Liver (tissue), 9 donors: ENCODE measurements around the gene ASCL2. TPM values are rescaled to one million over a fixed set of nuclear protein-coding genes. Genes with fewer than 3 reads are reported as not detected.

ENCODE experiments used
- DNase-seq: peaks from one replicate; pipeline ENCODE4 v3.0.0-alpha.2; 2017; ENCODE audit warnings: low spot score
- H3K27ac ChIP-seq, 2 donors: one replicate each; pipeline ENCODE4 v1.7.0; 2013; ENCODE audit warnings: inconsistent platforms in 2 of 2, low read length in 2 of 2, control low read depth in 1 of 2, low read depth in 1 of 2, mild to moderate bottlenecking in 1 of 2
- H3K27me3 ChIP-seq, 4 donors: one replicate each; pipeline versions ENCODE4 v1.6.1 to v1.7.0; 2013; ENCODE audit warnings: low read length in 3 of 4, inconsistent platforms in 1 of 4, mild to moderate bottlenecking in 1 of 4, moderate library complexity in 1 of 4; ENCODE audit not compliant: control insufficient read depth in 4 of 4, insufficient read depth in 4 of 4
- H3K36me3 ChIP-seq, 4 donors: one replicate each; pipeline versions ENCODE4 v1.6.1 to v1.7.0; 2013; ENCODE audit warnings: low read length in 3 of 4, mild to moderate bottlenecking in 3 of 4, low read depth in 1 of 4, moderate library complexity in 1 of 4; ENCODE audit not compliant: control insufficient read depth in 4 of 4, insufficient read depth in 3 of 4
- H3K4me1 ChIP-seq, 4 donors: one replicate each; pipeline versions ENCODE4 v1.6.1 to v1.7.0; 2013; ENCODE audit warnings: low read length in 3 of 4, mild to moderate bottlenecking in 3 of 4, moderate library complexity in 1 of 4; ENCODE audit not compliant: control insufficient read depth in 4 of 4, insufficient read depth in 4 of 4
- H3K4me3 ChIP-seq, 3 donors: one replicate each; pipeline versions ENCODE4 v1.6.1 to v1.7.0; 2013; ENCODE audit warnings: low read length in 3 of 3, control low read depth in 1 of 3, low read depth in 1 of 3, mild to moderate bottlenecking in 1 of 3
- H3K9ac ChIP-seq, 2 donors: one replicate each; pipeline ENCODE4 v1.7.0; 2013; ENCODE audit warnings: low read length in 2 of 2, mild to moderate bottlenecking in 2 of 2, moderate library complexity in 2 of 2, control low read depth in 1 of 2, low read depth in 1 of 2
- H3K9me3 ChIP-seq, 4 donors: one replicate each; pipeline versions ENCODE4 v1.6.1 to v1.7.0; 2013; ENCODE audit warnings: low read length in 3 of 4; ENCODE audit not compliant: control insufficient read depth in 4 of 4
- CTCF ChIP-seq: fragments of 150-350 bp; IDR thresholded peaks from 2 replicates; pipeline ENCODE4 v1.5.1; 2017; ENCODE audit warnings: improper control_type of control experiment, low read depth, low read length; ENCODE audit not compliant: missing input control
- EGR1 ChIP-seq, 2 donors: IDR thresholded peaks; 2 replicates each; pipeline ENCODE4 v1.6.1; 2016 to 2018; ENCODE audit warnings: antibody characterized with exemption in 2 of 2, low read depth in 2 of 2
- FOXA1 ChIP-seq: IDR thresholded peaks from 2 replicates; pipeline ENCODE4 v1.6.1; 2016; ENCODE audit warnings: antibody characterized with exemption
- FOXA2 ChIP-seq: IDR thresholded peaks from 2 replicates; pipeline ENCODE4 v1.6.1; 2016; ENCODE audit warnings: antibody characterized with exemption
- GABPA ChIP-seq, 2 donors: IDR thresholded peaks in 1 of 2; conservative IDR thresholded peaks in 1 of 2; 2 replicates each; pipeline ENCODE4 v1.6.1; 2016; ENCODE audit warnings: antibody characterized with exemption in 2 of 2, mild to moderate bottlenecking in 1 of 2, moderate library complexity in 1 of 2
- HNF4A ChIP-seq, 2 donors: conservative IDR thresholded peaks; 2 replicates each; pipeline ENCODE4 v1.6.1; 2016; ENCODE audit warnings: antibody characterized with exemption in 2 of 2, mild to moderate bottlenecking in 2 of 2
- HNF4G ChIP-seq: IDR thresholded peaks from 2 replicates; pipeline ENCODE4 v1.6.1; 2016; ENCODE audit warnings: antibody characterized with exemption
- JUND ChIP-seq, 2 donors: IDR thresholded peaks; 2 replicates each; pipeline ENCODE4 v1.6.1; 2016; ENCODE audit warnings: antibody characterized with exemption in 2 of 2
- MAX ChIP-seq: IDR thresholded peaks from 2 replicates; pipeline ENCODE4 v1.6.1; 2016; ENCODE audit warnings: antibody characterized with exemption
- RAD21 ChIP-seq, 2 donors: IDR thresholded peaks; 2 replicates each; pipeline ENCODE4 v1.6.1; 2016; ENCODE audit warnings: antibody characterized with exemption in 2 of 2, mild to moderate bottlenecking in 2 of 2
- REST ChIP-seq: IDR thresholded peaks from 2 replicates; pipeline ENCODE4 v1.6.1; 2016; ENCODE audit warnings: antibody characterized with exemption, mild to moderate bottlenecking
- RXRA ChIP-seq, 2 donors: IDR thresholded peaks; 2 replicates each; pipeline ENCODE4 v1.6.1; 2017 to 2018; ENCODE audit warnings: antibody characterized with exemption in 2 of 2, mild to moderate bottlenecking in 1 of 2
- SP1 ChIP-seq: IDR thresholded peaks from 2 replicates; pipeline ENCODE4 v1.6.1; 2018; ENCODE audit warnings: antibody characterized with exemption, mild to moderate bottlenecking
- TAF1 ChIP-seq: conservative IDR thresholded peaks from 2 replicates; pipeline ENCODE4 v1.6.1; 2016; ENCODE audit warnings: antibody characterized with exemption, mild to moderate bottlenecking
- YY1 ChIP-seq: IDR thresholded peaks from 2 replicates; pipeline ENCODE4 v1.6.1; 2016; ENCODE audit warnings: antibody characterized with exemption, mild to moderate bottlenecking
- ZBTB33 ChIP-seq: IDR thresholded peaks from 2 replicates; pipeline ENCODE4 v1.6.1; 2016; ENCODE audit warnings: antibody characterized with exemption
- WGBS: extraction: QIAGEN DNeasy Blood & Tissue Kit; methylation state at CpG from one replicate; pipeline ENCODE4 v1.1.7; 2013; 5-methylcytosine and 5-hydroxymethylcytosine counted together
- polyA plus RNA-seq, 2 donors: library from polyadenylated mRNA; stranded (reverse) in 1 of 2; unstranded in 1 of 2; fragments of 200-250 nt in 1 of 2; fragments of >200 nt in 1 of 2; fragmentation: Nextera tagmentation in 1 of 2; extraction: Ambion mirVana in 1 of 2; gene quantifications; one replicate each; pipeline versions ENCODE4 v1.2.1 to v1.2.3, GENCODE V29; 2013 to 2015
- total RNA-seq, 2 donors: library from RNA; depleted of rRNA; stranded (reverse); fragments of >200 nt; gene quantifications; one replicate each; pipeline ENCODE4 v1.2.3, GENCODE V29; 2014
- donor health status: healthy.
- donor health status: healthy.
- donor health status: healthy.
- donor health status: healthy.
- donor health status: healthy.

Gene ASCL2
- total and polyA plus RNA-seq, 4 donors, result 0.17 to 0.47 (median 0.32) TPM

GRCh38 chr11:2302896-2303626 lies 32.7 kb upstream of the ASCL2 start (continued):
- no peak for TF ChIP-seq RXRA (IDR thresholded peaks at IDR 0.05)

GRCh38 chr11:2302306-2302895 lies 32.0 kb upstream of the ASCL2 start:
- WGBS, result 84% methylated on average over 16 of the region's 16 CpGs
- Histone ChIP-seq H3K9ac (no peak overlapping the region), H3K27ac (peak overlapping the region; percentile 33 to 42), H3K4me3 (peak overlapping the region in 1 of 3 donors; percentile 3), H3K36me3 (no peaks in the 10 kb centered on the region), H3K4me1 (peaks cover 6 to 36% (median 24%) of the 10 kb centered on the region in 4 donors), H3K27me3 (no peaks in the 10 kb centered on the region), H3K9me3 (no peaks in the 10 kb centered on the region)
- DNase-seq, result no peak
- no peak for TF ChIP-seq FOXA1
- TF ChIP-seq MAX, result no peak
- no peak for TF ChIP-seq FOXA2
- no peak for TF ChIP-seq EGR1 (IDR thresholded peaks at IDR 0.05; ENCODE audit: low read depth in 2 of 2)
- TF ChIP-seq REST, result no peak
- no peak for TF ChIP-seq HNF4G

- peak within 1 kb of the TSS; percentile 42 to 62 for H3K27ac ChIP-seq
- 63% methylated on average over 16 of the region's 16 CpGs for WGBS
- no peak for TF ChIP-seq TAF1
- no peak for TF ChIP-seq HNF4G
- no peak for TF ChIP-seq JUND (IDR thresholded peaks at IDR 0.05)
- no peak for TF ChIP-seq REST
- no peak for TF ChIP-seq RXRA (IDR thresholded peaks at IDR 0.05)
- no peak for TF ChIP-seq RAD21 (IDR thresholded peaks at IDR 0.05)
- TF ChIP-seq EGR1 (IDR thresholded peaks at IDR 0.05; ENCODE audit: low read depth in 2 of 2), result no peak
- no peak for TF ChIP-seq YY1
- no peak for TF ChIP-seq HNF4A (conservative IDR thresholded peaks at IDR 0.05)
- TF ChIP-seq MAX, result no peak
- TF ChIP-seq ZBTB33, result no peak
- no peak for TF ChIP-seq SP1
- TF ChIP-seq FOXA2, result no peak
- TF ChIP-seq GABPA (IDR thresholded peaks at IDR 0.05 in 1 of 2, conservative IDR thresholded peaks at IDR 0.05 in 1 of 2), result no peak
- TF ChIP-seq CTCF, result no peak
These were observed 31.4 kb upstream of the ASCL2 start, which contains the start of the genes C11orf21 and TSPAN32 for GRCh38 chr11:2301631-2302305. TSS of gene C11orf21 (minus strand) at chr11:2301918. CDS start at chr11:2301808, 110 bp downstream. TSS of gene TSPAN32 (plus strand) at chr11:2302013. CDS start at chr11:2302150, 137 bp downstream.

More at GRCh38 chr11:2301631-2302305, 31.4 kb upstream of the ASCL2 start, which contains the start of the genes C11orf21 and TSPAN32:
- peaks cover 6 to 33% (median 23%) of the 10 kb centered on the region in 4 donors for H3K4me1 ChIP-seq
- H3K4me3 ChIP-seq, result peak within 1 kb of the TSS in 1 of 3 donors; percentile 3
- no peaks in the 10 kb centered on the region for H3K9me3 ChIP-seq
- H3K36me3 ChIP-seq, result no peaks in the 10 kb centered on the region
- H3K9ac ChIP-seq, result no peak within 1 kb of the TSS
- DNase-seq, result peak; percentile 72
- no peaks in the 10 kb centered on the region for H3K27me3 ChIP-seq
